HepG2 (cell line): ENCODE data around the gene ZNF160. TPM values are rescaled to one million over a fixed set of nuclear protein-coding genes. Genes with fewer than 3 reads are reported as not detected.

ENCODE experiments used
- ATAC-seq: fragments of 200-7000 bp; cut with Tn5 transposase; 3 replicates; pipeline ENCODE4 v1.9.1; 2020; ENCODE audit warnings: mild to moderate bottlenecking, moderate library complexity
- BruUV-seq: library from RNA; stranded (reverse); fragments of 400-500 nt; replicated peaks from 2 replicates; lab custom pipeline; 2021; lab: Mats Ljungman, UMichigan
- CTCF ChIA-PET: fragments of 300-600 bp; formaldehyde crosslinking; extraction: SDS; loops from one replicate; lab custom pipeline; 2021; ENCODE audit warnings: low total read pairs, inconsistent platforms, low intra/inter-chr PET ratio; lab: Yijun Ruan, JAX
- POLR2A ChIA-PET: fragments of 350-600 bp; sonication (Branson Sonifier 250); formaldehyde crosslinking; loops from one replicate; lab custom pipeline; 2020; ENCODE audit warnings: antibody characterized with exemption, inconsistent platforms; lab: Yijun Ruan, JAX
- DNase-seq: peaks from one replicate; pipeline ENCODE4 v3.0.0-alpha.2; 2015; ENCODE audit warnings: low spot score
- FAIRE-seq: peaks from 3 replicates; lab custom pipeline; 2011; peaks lifted over from hg19 to GRCh38; lab: Jason Lieb, UNC
- H2AFZ ChIP-seq: one replicate; pipeline ENCODE4 v1.6.1; 2011; ENCODE audit warnings: low read length, inconsistent platforms
- H3K27ac ChIP-seq: fragments of 300-600 bp; 3 replicates; pipeline ENCODE4 v1.8.0; 2011; ENCODE audit warnings: mixed run types, mild to moderate bottlenecking, mixed read lengths, low read length, inconsistent platforms; ENCODE audit not compliant: insufficient read depth; ENCODE audit errors: extremely low read length
- H3K27me3 ChIP-seq, 2 experiments: fragments of 200-600 bp in 1 of 2; 2 replicates in 1 of 2; 3 replicates in 1 of 2; pipeline versions ENCODE4 v1.6.0 to v1.8.0; 2011; ENCODE audit warnings: low read length in 2 of 2, mild to moderate bottlenecking in 2 of 2, moderate library complexity in 2 of 2, inconsistent platforms in 1 of 2; ENCODE audit not compliant: insufficient read depth in 2 of 2, control insufficient read depth in 1 of 2
- H3K36me3 ChIP-seq, 2 experiments: fragments of 200-600 bp in 1 of 2; replicated peaks in 1 of 2; 2 replicates in 1 of 2; 3 replicates in 1 of 2; pipeline versions ENCODE4 v1.5.1 to v1.8.0; 2011; ENCODE audit warnings: low read length in 2 of 2, inconsistent platforms in 1 of 2; ENCODE audit not compliant: insufficient read depth in 2 of 2, control insufficient read depth in 1 of 2
- H3K4me1 ChIP-seq: 2 replicates; pipeline ENCODE4 v1.5.1; 2012; ENCODE audit warnings: low read length, inconsistent platforms; ENCODE audit not compliant: insufficient read depth
- H3K4me2 ChIP-seq: 2 replicates; pipeline ENCODE4 v1.6.0; 2011; ENCODE audit warnings: low read depth, low read length, inconsistent platforms
- H3K4me3 ChIP-seq, 3 experiments: fragments of 200-600 bp in 1 of 3; sonication (generic), shearing (Covaris generic) in 1 of 3; replicated peaks in 1 of 3; 2 replicates each; pipeline ENCODE4 v1.5.1; 2011 to 2016; ENCODE audit warnings: low read length in 3 of 3, inconsistent platforms in 2 of 3, low read depth in 2 of 3, mild to moderate bottlenecking in 2 of 3, control low read depth in 1 of 3, mixed read lengths in 1 of 3; ENCODE audit not compliant: insufficient read depth in 1 of 3
- H3K79me2 ChIP-seq: one replicate; pipeline ENCODE4 v1.6.1; 2011; ENCODE audit warnings: low read length, inconsistent platforms; ENCODE audit not compliant: insufficient read depth
- H3K9ac ChIP-seq: 2 replicates; pipeline ENCODE4 v1.6.0; 2011; ENCODE audit warnings: mild to moderate bottlenecking, low read depth, low read length, inconsistent platforms; ENCODE audit not compliant: insufficient read depth
- H3K9me3 ChIP-seq: 2 replicates; pipeline ENCODE4 v1.5.1; 2012; ENCODE audit warnings: mild to moderate bottlenecking, low read length
- H4K20me1 ChIP-seq: 2 replicates; pipeline ENCODE4 v1.6.0; 2011; ENCODE audit warnings: inconsistent platforms, mild to moderate bottlenecking, low read length, moderate library complexity; ENCODE audit not compliant: insufficient read depth
- AHR ChIP-seq: IDR thresholded peaks from 2 replicates; pipeline ENCODE4 v1.6.1; 2018; ENCODE audit warnings: missing genetic modification reagents, missing compliant biosample characterization
- EZH2 ChIP-seq: conservative IDR thresholded peaks from 2 replicates; pipeline ENCODE4 v1.6.1; 2012; ENCODE audit warnings: mild to moderate bottlenecking, low read depth, low read length, moderate library complexity
- GTF3A ChIP-seq: sonication (generic); formaldehyde crosslinking; conservative IDR thresholded peaks from 2 replicates; pipeline ENCODE4 v1.4.0; 2020; ENCODE audit warnings: mild to moderate bottlenecking, missing genetic modification reagents
- HMGXB3 ChIP-seq: sonication (generic); formaldehyde crosslinking; IDR thresholded peaks from 2 replicates; pipeline ENCODE4 v1.4.0; 2020; ENCODE audit warnings: missing genetic modification reagents, borderline replicate concordance
- KDM4B ChIP-seq: sonication (generic); formaldehyde crosslinking; IDR thresholded peaks from 2 replicates; pipeline ENCODE4 v1.4.0; 2020; ENCODE audit warnings: missing genetic modification reagents
- MAFF ChIP-seq: IDR thresholded peaks from 2 replicates; pipeline ENCODE4 v1.6.1; 2011; ENCODE audit warnings: low read depth, low read length, improper control_type of control experiment
- MAFK ChIP-seq, 2 experiments: IDR thresholded peaks in 1 of 2; conservative IDR thresholded peaks in 1 of 2; 2 replicates each; pipeline ENCODE4 v1.6.1; 2011; ENCODE audit warnings: improper control_type of control experiment in 2 of 2, low read length in 2 of 2
- MAX ChIP-seq: IDR thresholded peaks from 2 replicates; pipeline ENCODE4 v1.6.1; 2012; ENCODE audit warnings: inconsistent platforms
- NBN ChIP-seq: fragments of 450-650 bp; conservative IDR thresholded peaks from 2 replicates; pipeline ENCODE4 v1.6.1; 2017
- SAP130 ChIP-seq: IDR thresholded peaks from 2 replicates; pipeline ENCODE4 v1.6.1; 2016; ENCODE audit warnings: low read depth
- SRY ChIP-seq: sonication (generic); formaldehyde crosslinking; IDR thresholded peaks from 2 replicates; pipeline ENCODE4 v1.8.0; 2022; ENCODE audit warnings: mild to moderate bottlenecking, missing genetic modification reagents
- TCF12 ChIP-seq, 2 experiments: fragments of 450-650 bp in 1 of 2; sonication (generic) in 1 of 2; formaldehyde crosslinking in 1 of 2; IDR thresholded peaks; 2 replicates each; pipeline versions ENCODE4 v1.6.1 to v1.8.0; 2017 to 2022; ENCODE audit warnings: antibody characterized with exemption in 1 of 2, mild to moderate bottlenecking in 1 of 2, missing genetic modification reagents in 1 of 2, moderate library complexity in 1 of 2
- YEATS4 ChIP-seq: sonication (generic); formaldehyde crosslinking; IDR thresholded peaks from 2 replicates; pipeline ENCODE4 v1.4.0; 2020; ENCODE audit warnings: missing genetic modification reagents, borderline replicate concordance
- ZNF263 ChIP-seq: sonication (generic); formaldehyde crosslinking; IDR thresholded peaks from 2 replicates; pipeline ENCODE4 v1.4.0; 2020; ENCODE audit warnings: missing genetic modification reagents
- WGBS: methylation state at CpG from one replicate; pipeline ENCODE4 v1.1.6; 2017; ENCODE audit warnings: low lambda C conversion rate; 5-methylcytosine and 5-hydroxymethylcytosine counted together
- in situ Hi-C: cut with HindIII; loops from 2 replicates; pipeline ENCODE4 v1.10.0; 2017; ENCODE audit warnings: low pct_unique_long_range_greater_than_20kb; ENCODE audit not compliant: extremely low pct_ligation_motif_present
- intact Hi-C: fragments of 100-400 bp; cut with micrococcal nuclease; formaldehyde crosslinking; loops from one replicate; pipeline ENCODE4 v1.10.0; 2022; ENCODE audit not compliant: unreplicated experiment
- polyA plus RNA-seq, 8 experiments: library from polyadenylated mRNA; depleted of rRNA in 3 of 8; stranded (reverse) in 7 of 8; unstranded in 1 of 8; fragments of >200 nt; fragmentation: Illumina TruSeq in 4 of 8; extraction: Trizol in 4 of 8; gene quantifications; 2 replicates each; pipeline versions ENCODE4 v1.2.1 to v1.2.3, GENCODE V29; 2011 to 2016; ENCODE audit warnings: low read depth in 4 of 8, missing spikeins in 1 of 8, mixed read lengths in 1 of 8; ENCODE audit not compliant: insufficient read depth in 1 of 8
- total RNA-seq, 5 experiments: library from RNA; depleted of rRNA; stranded (reverse); fragments of >200 nt; fragmentation: Illumina TruSeq; extraction: Trizol; gene quantifications; 2 replicates each; pipeline ENCODE4 v1.2.3, GENCODE V29; 2016; ENCODE audit warnings: low read depth in 1 of 5

ZNF160 gene
- total and polyA plus RNA-seq, 2 of the 13 experiments (the other 11 are each of a cell fraction or from before 2014, with no cell fraction given), result 8.4 to 12.1 TPM

GRCh38 chr19:53102206-53102755 lies 941 bp downstream of the ZNF160 start:
- Histone ChIP-seq H3K27ac (peak overlapping the region; percentile 56), H3K4me1 (peaks cover 18% of the 10 kb centered on the region), H3K4me2 (peak overlapping the region; percentile 73), H3K27me3 (no peaks in the 10 kb centered on the region), H2AFZ (no peak overlapping the region)
- TF ChIP-seq ZNF263 (CRISPR knock-in tag), result peak; percentile 94
- TF ChIP-seq AHR (CRISPR knock-in tag), result no peak
- TF ChIP-seq, all 625 proteins: peak for 1
- WGBS, result 37% methylated on average over 10 of the region's 10 CpGs
- H4K20me1 ChIP-seq, result no peaks in the 10 kb centered on the region
- BruUV-seq, result TSS peak; percentile 60
- FAIRE-seq (no peak), ATAC-seq (no peak), DNase-seq (no peak)
- peaks cover 24% of the 10 kb centered on the region for H3K79me2 ChIP-seq
- H3K9ac ChIP-seq, result peak overlapping the region; percentile 77
- 0 out of 5 replicates have a peak, but pooled peaks cover 0 to 6% of the 10 kb centered on the region in 2 experiments for H3K36me3 ChIP-seq
- ChIA-PET CTCF (no interaction called here), POLR2A (no interaction called here)
- in situ Hi-C loops (no loop called here), intact Hi-C loops (no loop called here)
- peak overlapping the region; percentile 59 to 87 (median 79) for H3K4me3 ChIP-seq
- peaks cover 16% of the 10 kb centered on the region; the same call in 1 of the 2 replicates for H3K9me3 ChIP-seq

GRCh38 chr19:53101518-53101917 lies 1.7 kb downstream of the ZNF160 start:
- Histone ChIP-seq H3K4me1 (peaks cover 19% of the 10 kb centered on the region), H3K36me3 (0 out of 5 replicates have a peak, but pooled peaks cover 0 to 6% of the 10 kb centered on the region in 2 experiments), H2AFZ (no peak overlapping the region), H3K9ac (no peak overlapping the region), H3K79me2 (peaks cover 24% of the 10 kb centered on the region), H3K4me3 (peak overlapping the region in 2 of 3 experiments; percentile 59 to 87; a peak in 2 of 6 replicates), H3K27ac (no peak overlapping the region), H3K27me3 (no peaks in the 10 kb centered on the region), H3K9me3 (peaks cover 16% of the 10 kb centered on the region; the same call in 1 of the 2 replicates), H4K20me1 (no peaks in the 10 kb centered on the region), H3K4me2 (peak overlapping the region; percentile 73)
- WGBS, result 0% methylated on average over 1 of the region's 1 CpG
- POLR2A ChIA-PET, result no interaction called here
- no TSS peak for BruUV-seq
- no peak for DNase-seq
- ATAC-seq, result no peak
- FAIRE-seq, result no peak
- CTCF ChIA-PET, result no interaction called here
- in situ Hi-C loops, result no loop called here
- intact Hi-C loops, result no loop called here
- no peak for TF ChIP-seq NBN
- TF ChIP-seq SRY (CRISPR knock-in tag), result no peak
- no peak for TF ChIP-seq TCF12 (IDR thresholded peaks at IDR 0.05)
- TF ChIP-seq TCF12 (CRISPR knock-in tag; IDR thresholded peaks at IDR 0.05), result no peak
- no peak for TF ChIP-seq MAX
- TF ChIP-seq SAP130 (CRISPR knock-in tag), result peak; percentile 24; the same call in 1 of the 2 replicates
- TF ChIP-seq MAFK (conservative IDR thresholded peaks at IDR 0.05 in 1 of 2, IDR thresholded peaks at IDR 0.05 in 1 of 2; ENCODE audit: low read length in 2 of 2), result peak; percentile 37 to 40; a peak in 3 of 4 replicates
- TF ChIP-seq GTF3A, result no peak
- no peak for TF ChIP-seq YEATS4 (CRISPR knock-in tag)
- TF ChIP-seq MAFF, result 0 out of 2 replicates have a peak, but pooled peaks have one; percentile 10
- no peak for TF ChIP-seq HMGXB3 (CRISPR knock-in tag)
- no peak for TF ChIP-seq EZH2
- no peak for TF ChIP-seq KDM4B
